Iris pigment epithelial cell (primary cell): ENCODE results near the gene VPS26A.
A peak's percentile ranks its signal among the peaks of the same experiment; 100 is the strongest.
"Not testable (repeated sequence)": the region's sequence is repeated elsewhere in the genome, so short reads cannot be mapped to it uniquely, and the experiment has no call there.

Source experiments
- DNase-seq: peaks from one replicate; pipeline ENCODE4 v3.0.0-alpha.2; 2011; ENCODE audit warnings: low read depth

The VPS26A gene

DNA sequence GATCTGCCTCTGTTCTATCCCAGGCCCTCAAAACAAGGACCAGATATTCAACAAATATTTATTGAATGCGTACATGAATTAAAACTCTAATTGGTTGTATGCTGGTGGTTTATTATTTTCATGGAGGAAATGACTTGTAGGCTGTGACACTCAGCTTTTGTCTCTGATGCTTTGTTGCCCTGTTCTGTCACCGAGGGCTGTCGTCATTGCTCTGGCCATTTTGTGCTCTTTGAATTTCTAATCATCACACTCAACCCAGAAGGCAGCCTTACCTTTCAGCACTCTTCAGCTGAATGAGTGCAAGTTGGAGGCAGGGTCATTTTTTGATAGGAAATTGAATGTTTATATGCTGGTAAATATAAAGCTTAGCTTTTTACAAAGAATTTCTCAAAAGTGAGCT lies 21.5 kb upstream of the VPS26A start:
- no peak for DNase-seq

DNA sequence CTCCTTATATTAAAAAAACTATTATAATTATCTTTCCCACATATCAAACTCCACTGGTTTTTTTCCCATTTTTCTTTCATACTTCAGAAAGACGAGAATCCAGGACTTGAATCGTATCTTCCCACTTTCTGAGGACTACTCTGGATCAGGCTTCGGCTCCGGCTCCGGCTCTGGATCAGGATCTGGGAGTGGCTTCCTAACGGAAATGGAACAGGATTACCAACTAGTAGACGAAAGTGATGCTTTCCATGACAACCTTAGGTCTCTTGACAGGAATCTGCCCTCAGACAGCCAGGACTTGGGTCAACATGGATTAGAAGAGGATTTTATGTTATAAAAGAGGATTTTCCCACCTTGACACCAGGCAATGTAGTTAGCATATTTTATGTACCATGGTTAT lies 20.2 kb upstream of the VPS26A start:
- DNase-seq, result no peak

GRCh38 chr10:69104994-69105790 lies 18.8 kb upstream of the VPS26A start:
- DNase-seq, result no peak

DNA sequence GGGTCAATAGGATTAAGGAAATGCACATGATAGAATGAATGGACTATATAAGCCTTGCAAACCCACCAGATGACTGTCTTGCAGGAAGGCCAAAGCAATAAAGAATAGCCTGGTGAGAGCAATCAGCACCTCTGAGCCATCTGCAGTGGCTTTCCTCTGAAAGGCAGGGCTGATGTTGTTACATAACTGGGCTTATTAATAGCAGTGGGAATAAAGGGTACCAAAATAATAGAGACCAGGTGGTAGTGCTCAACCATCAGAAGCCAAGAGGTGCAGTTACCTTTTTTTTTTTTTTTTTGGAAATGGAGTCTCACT lies 16.8 kb upstream of the VPS26A start:
- DNase-seq, result no peak

DNA sequence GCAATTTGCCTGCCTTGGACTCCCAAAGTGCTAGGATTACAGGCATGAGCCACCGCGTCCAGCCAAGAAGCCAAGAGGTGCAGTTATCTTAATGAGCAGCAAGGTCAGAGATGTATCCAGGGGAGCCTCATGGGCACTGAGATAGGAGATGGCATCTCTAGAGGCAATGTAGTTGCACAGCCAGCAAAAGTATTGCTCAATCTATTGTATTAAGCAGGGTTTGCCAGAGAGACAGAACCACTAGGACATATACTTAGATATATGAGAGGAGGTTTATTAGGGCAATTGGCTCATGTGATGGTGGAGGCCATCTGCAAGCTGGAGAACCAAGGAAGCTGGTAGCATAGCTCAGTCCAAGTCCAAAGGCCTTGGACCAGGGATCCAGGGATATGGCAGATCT lies 16.3 kb upstream of the VPS26A start:
- no peak for DNase-seq

DNA sequence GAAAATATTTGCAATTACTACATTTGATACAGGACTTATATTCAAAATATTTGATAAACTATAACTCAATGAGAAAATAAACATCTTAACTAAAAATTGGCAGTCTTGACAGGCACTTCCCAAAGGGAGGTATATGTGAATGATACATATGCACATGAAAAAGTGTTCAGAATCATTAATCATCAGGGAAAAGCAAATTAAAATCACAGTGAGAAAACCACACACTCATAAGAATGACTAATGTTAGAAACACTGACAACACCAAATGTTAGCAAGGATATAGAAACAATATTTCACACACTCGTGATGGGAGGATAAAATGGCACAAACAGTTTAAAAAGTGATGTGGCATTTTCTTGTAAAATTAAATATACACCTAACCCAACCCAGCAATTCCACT lies 4.1 kb upstream of the VPS26A start:
- no peak for DNase-seq

- peak; percentile 87 for DNase-seq
Observed at GRCh38 chr10:69123306-69123746, 652 bp upstream of the VPS26A start.

GRCh38 chr10:69124563-69125268 lies 738 bp downstream of the VPS26A start:
- peak; percentile 64 for DNase-seq

- no peak for DNase-seq
Observed at GRCh38 chr10:69125554-69125953, 1.6 kb downstream of the VPS26A start.

DNA sequence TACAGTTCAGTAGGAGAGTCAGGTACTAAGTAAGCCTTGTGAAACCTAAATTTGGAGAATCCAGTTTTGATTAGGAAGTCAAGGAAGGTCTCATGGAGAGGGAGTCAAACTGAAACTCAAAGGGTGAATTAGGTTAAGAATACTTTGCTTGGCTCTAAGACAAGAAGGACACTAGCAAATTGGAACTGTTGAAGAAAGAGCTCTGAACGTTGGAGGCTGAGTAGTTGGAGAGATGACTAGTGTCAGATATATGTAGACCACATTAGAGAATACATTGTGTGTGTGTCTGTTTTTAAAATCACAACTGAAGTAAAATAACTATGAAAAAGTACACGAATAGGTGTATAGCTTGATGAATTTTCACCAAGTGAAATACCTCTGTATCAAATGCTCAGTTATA lies 6.3 kb downstream of the VPS26A start:
- DNase-seq, result peak; percentile 49

DNA sequence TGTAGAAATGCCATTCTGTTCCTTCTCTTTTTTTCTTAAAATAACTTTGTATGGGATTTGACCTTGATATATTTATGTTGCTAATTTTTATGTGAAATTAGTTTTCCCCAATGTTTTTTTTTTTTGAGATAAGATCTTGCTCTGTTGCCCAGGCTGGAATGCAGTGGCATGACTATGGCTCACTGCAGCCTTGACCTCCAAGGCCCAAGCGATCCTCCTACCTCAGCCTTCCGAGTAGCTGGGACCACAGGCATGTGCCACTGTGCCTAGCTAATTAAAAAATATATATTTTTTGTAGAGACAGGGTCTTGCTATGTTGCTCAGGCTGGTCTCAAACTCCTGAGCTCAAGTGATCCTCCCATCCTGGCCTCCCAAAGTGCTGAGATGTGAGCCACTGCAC lies 16.0 kb downstream of the VPS26A start:
- no peak for DNase-seq

DNA sequence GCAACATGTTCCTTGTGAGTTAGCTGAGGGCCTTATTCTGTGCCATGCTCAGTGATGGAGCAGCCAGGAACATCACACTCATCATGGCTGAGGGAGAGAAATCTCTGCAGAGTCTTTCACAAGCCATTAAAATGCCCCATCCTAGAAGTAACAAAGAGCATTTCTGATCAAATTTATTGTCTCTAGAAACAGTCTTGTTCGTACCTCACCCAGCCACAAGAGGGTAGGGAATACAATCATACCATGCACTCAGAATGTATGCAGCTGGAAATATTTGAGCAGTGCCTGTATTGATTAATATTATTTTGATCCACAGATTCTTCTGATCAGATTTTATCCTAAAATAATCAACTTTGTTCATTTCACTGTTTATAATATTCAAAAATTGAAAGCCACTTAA lies 17.3 kb downstream of the VPS26A start:
- DNase-seq, result peak; percentile 5

DNA sequence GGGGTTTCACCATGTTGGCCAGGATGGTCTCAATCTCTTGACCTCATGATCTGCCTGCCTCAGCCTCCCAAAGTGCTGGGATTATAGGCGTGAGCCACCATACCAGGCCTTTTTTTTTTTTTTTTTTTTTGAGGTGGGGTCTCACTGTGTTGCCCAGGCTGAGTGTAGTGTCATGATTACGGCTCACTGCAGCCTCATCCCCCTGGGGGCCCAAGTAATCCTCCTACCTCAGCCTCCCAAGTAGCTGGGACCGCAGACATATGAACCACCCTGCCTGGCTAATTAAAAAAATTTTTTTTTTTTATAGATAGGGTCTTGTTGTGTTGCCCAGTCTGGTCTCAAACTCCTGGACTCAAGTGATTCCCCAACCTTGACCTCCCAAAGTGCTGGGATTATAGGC lies 18.1 kb downstream of the VPS26A start:
- DNase-seq, result not testable (repeated sequence)

GRCh38 chr10:69142983-69143382 lies 19.0 kb downstream of the VPS26A start:
- DNase-seq, result peak; percentile 9

GRCh38 chr10:69145329-69145728 lies 21.4 kb downstream of the VPS26A start:
- no peak for DNase-seq

DNA sequence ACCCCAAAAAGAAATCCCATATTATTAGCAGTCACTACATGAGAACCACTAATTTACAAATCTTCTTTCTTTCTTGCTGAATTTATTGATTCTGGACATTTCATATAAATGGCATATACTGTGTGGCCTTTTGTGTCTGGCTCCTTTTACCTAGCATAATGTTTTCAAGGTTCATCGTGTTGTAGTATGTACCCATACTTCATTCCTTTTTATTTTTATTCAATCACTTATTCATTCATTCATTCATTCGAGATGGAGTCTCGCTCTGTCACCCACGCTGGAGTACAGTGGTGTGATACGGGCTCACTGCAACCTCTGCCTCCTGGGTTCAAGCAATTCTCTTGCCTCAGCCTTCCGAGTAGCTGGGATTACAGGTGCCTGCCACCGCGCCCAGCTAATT lies 21.9 kb downstream of the VPS26A start:
- DNase-seq, result no peak

GRCh38 chr10:69146759-69147158 lies 22.8 kb downstream of the VPS26A start:
- DNase-seq, result no peak

GRCh38 chr10:69151984-69152383 lies 28.0 kb downstream of the VPS26A start:
- no peak for DNase-seq

DNA sequence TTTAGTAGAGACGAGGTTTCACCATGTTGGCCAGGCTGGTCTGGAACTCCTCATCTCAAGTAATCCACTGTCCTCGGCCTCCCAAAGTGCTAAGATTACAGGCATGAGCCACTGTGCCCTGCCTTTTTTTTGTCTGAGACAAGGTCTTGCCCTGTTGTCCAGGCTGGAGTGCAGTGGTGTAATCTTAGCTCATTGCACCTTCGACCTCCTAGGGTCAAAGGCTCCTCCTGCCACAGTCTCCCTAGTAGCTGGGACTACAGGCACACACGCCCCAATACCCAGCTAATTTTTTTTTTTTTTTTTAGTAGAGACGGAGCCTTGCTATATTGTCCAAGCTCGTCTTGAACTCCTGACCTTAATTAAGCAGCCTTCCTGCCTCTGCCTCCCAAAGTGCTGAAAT lies 29.2 kb downstream of the VPS26A start:
- no peak for DNase-seq

GRCh38 chr10:69160809-69161241 lies 36.8 kb downstream of the VPS26A start:
- peak; percentile 55 for DNase-seq

DNA sequence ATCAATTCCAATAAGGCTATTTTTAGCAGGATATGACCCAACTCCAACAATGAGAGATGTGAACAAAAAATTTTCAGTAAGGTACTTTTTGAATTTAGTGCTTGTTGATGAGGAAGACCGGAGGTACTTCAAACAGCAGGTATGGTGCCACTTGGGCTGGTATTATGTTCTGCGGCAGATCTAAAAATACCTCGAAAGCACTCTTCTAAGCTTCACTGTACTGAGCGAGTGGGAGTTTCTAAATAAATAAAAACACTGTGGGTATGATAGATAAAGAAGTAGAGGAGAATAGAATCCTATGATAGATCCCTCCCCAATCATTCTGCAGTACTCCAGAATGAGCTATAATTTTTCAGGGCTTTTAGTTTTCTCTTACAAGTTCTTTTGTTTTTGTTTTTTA lies 44.5 kb downstream of the VPS26A start:
- DNase-seq, result no peak

GRCh38 chr10:69172241-69172982 lies 48.4 kb downstream of the VPS26A start:
- DNase-seq, result peak; percentile 7

DNA sequence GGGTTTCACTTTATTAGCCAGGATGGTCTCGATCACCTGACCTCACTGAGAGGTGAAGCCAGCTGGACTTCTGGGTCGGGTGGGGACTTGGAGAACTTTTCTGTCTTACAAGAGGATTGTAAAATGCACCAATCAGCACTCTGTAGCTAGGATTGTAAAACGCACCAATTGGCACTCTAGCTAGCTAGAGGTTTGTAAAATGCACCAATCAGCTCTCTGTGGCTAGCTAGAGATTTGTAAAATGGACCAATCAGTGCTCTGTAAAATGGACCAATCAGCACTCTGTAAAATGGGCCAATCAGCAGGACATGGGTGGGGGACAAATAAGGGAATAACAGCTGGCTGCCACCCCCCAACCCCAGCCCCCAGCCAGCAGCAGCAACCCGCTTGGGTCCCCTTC lies 51.3 kb downstream of the VPS26A start:
- not testable (repeated sequence) for DNase-seq
